Neural progenitor cell (in vitro differentiated cells): Measurements from ENCODE around the gene KLHL26.

ENCODE experiments used
- EZH2 ChIP-seq: fragments of 200-600 bp; sonication (generic); IDR thresholded peaks from 2 replicates; pipeline ENCODE4 v1.6.1; 2017; ENCODE audit warnings: antibody characterized with exemption, mild to moderate bottlenecking, moderate library complexity
- TF ChIP-seq, protein P1 (sequence below): fragments of 200-600 bp; sonication (generic); IDR thresholded peaks from 2 replicates; pipeline ENCODE4 v1.5.1; 2017; ENCODE audit warnings: antibody characterized with exemption, mild to moderate bottlenecking

DNA sequence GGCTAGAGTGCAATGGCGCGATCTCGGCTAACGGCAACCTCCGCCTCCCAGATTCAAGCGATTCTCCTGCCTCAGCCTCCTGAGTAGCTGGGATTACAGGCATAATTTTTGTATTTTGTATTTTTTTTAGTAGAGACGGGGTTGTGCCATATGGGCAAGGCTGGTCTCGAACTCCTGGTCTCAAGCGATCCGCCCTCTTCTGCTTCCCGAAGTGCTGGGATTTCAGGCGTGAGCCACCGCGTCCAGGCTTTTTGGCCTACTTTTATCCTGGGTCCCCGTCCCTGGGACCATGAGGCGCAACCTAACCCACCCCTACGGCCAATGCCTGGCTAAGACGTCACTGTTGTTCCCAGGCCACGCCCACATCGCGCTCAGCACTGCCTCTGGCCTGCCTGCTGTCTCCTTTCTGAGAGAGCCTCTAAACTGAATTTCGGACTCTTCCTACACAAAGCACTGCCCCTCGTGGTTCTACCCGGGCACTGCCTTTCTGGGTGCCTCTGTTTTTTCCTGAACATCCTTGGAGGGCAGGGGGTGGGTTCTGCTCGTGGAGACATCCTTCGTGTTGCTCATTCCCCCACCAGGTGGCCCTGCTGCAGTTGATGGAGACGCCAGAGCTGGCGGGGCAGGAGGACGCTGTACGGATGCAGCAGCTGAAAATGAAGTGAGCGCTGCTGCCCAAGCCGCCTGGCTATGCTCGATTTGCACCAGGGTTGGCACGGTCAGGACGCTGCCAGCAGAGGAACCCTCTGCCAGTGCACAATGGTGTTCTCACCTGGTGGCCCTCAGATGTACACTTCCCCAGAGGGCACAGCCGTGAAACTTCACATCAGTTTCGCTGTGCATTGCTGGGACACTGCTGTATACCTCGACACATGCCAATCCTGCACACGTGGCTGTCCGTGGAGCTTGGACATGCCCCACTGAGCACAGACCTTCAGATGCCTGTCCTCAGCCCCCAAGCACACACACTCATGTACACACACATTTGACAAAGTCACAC, 46.3 kb upstream of the KLHL26 start:
- TF ChIP-seq, protein P1, sequence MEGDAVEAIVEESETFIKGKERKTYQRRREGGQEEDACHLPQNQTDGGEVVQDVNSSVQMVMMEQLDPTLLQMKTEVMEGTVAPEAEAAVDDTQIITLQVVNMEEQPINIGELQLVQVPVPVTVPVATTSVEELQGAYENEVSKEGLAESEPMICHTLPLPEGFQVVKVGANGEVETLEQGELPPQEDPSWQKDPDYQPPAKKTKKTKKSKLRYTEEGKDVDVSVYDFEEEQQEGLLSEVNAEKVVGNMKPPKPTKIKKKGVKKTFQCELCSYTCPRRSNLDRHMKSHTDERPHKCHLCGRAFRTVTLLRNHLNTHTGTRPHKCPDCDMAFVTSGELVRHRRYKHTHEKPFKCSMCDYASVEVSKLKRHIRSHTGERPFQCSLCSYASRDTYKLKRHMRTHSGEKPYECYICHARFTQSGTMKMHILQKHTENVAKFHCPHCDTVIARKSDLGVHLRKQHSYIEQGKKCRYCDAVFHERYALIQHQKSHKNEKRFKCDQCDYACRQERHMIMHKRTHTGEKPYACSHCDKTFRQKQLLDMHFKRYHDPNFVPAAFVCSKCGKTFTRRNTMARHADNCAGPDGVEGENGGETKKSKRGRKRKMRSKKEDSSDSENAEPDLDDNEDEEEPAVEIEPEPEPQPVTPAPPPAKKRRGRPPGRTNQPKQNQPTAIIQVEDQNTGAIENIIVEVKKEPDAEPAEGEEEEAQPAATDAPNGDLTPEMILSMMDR, result peak; percentile 70
- TF ChIP-seq EZH2, result peak; percentile 21
